K562 (cell line): Measurements from ENCODE around the gene DIP2B.

Experiments used
- CREB1 ChIP-seq, 2 experiments: sonication (generic) in 1 of 2; formaldehyde crosslinking in 1 of 2; IDR thresholded peaks; 2 replicates each; pipeline versions ENCODE4 v1.6.1 to v1.8.0; 2012 to 2022; ENCODE audit warnings: inconsistent platforms in 1 of 2, mild to moderate bottlenecking in 1 of 2, missing genetic modification reagents in 1 of 2, moderate library complexity in 1 of 2
- JUND ChIP-seq, 2 experiments: IDR thresholded peaks; 2 replicates in 1 of 2; 3 replicates in 1 of 2; pipeline ENCODE4 v1.6.1; 2011; ENCODE audit warnings: borderline replicate concordance in 2 of 2, low read depth in 2 of 2, low read length in 2 of 2, improper control_type of control experiment in 1 of 2, missing biosample characterization in 1 of 2, missing genetic modification characterization in 1 of 2, missing genetic modification reagents in 1 of 2
- MYNN ChIP-seq, 2 experiments: sonication (generic); formaldehyde crosslinking in 1 of 2; IDR thresholded peaks; 2 replicates each; pipeline versions ENCODE4 v1.5.0 to v1.6.1; 2016 to 2020; ENCODE audit warnings: antibody characterized with exemption in 1 of 2, missing genetic modification reagents in 1 of 2
- NFRKB ChIP-seq: fragments of 450-650 bp; IDR thresholded peaks from 2 replicates; pipeline ENCODE4 v1.6.1; 2016; ENCODE audit warnings: low read depth
- PTBP1 ChIP-seq: fragments of 200-400 bp; formaldehyde crosslinking; IDR thresholded peaks from 2 replicates; pipeline ENCODE4 v1.6.1; 2017; ENCODE audit warnings: low read depth, low read length
- RFX1 ChIP-seq: fragments of 450-650 bp; IDR thresholded peaks from 2 replicates; pipeline ENCODE4 v1.6.1; 2016; ENCODE audit warnings: mild to moderate bottlenecking, moderate library complexity

GRCh38 chr12:50550530-50551223 lies 45.9 kb downstream of the DIP2B start:
- TF ChIP-seq PTBP1 (no peak), MYNN (IDR thresholded peaks at IDR 0.05) (no peak), MYNN (CRISPR knock-in tag; IDR thresholded peaks at IDR 0.05) (no peak), RFX1 (no peak), NFRKB (no peak), CREB1 (IDR thresholded peaks at IDR 0.05) (no peak), CREB1 (CRISPR knock-in tag; IDR thresholded peaks at IDR 0.05) (no peak), JUND (IDR thresholded peaks at IDR 0.05; ENCODE audit: borderline replicate concordance, low read depth, low read length) (no peak), JUND (tag; IDR thresholded peaks at IDR 0.05; ENCODE audit: borderline replicate concordance, low read depth, low read length) (no peak; the same call in 2 of the 3 replicates)
